ENCODE data around the gene CTNS. TPM values are rescaled to one million over a fixed set of nuclear protein-coding genes. Genes with fewer than 3 reads are reported as not detected.

CTNS gene
- total RNA-seq, 1 donor from 2014 or later = 24.4 TPM

DNA sequence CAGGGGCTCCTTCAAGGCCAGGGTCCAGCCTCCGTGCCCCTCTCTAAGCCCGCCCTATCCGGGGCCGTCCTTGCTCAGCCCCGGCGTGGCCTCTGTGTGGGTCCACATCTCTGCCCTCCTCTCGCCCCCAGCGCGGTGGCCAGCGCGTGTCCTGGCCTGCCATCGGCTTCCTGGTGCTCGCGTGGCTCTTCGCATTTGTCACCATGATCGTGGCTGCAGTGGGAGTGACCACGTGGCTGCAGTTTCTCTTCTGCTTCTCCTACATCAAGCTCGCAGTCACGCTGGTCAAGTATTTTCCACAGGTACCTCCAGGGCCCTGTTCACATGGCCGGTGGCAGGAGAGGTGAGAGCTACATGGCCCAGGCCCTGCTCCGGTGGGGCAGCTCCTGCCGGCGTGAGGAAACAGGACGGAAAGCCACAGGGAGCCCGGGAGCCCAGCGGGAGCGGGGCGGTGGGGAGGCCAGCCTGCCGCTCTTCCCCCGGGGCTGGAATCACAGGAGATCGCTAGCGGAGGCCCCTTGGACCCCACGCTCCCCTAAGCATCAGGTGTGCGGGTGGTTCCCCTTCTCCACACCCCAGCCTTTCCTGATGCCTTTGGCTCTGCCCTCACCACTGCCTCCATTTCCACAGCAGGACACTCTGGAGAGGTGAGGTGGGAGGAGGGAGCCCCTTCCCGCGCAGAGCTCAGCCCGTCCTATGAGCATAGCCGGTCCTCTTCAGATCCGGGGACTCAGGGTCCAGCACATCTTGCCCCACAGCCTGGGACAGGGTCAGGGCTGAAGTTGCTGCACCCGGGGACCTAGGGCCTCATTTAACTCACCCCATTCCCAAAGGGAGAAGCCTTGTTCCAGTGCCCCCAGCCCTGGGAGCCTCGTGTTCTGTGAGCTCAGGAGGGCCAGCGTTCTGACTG lies 21.6 kb downstream of the CTNS start:
- intact Hi-C loops (cut with micrococcal nuclease) = no loop called here

DNA sequence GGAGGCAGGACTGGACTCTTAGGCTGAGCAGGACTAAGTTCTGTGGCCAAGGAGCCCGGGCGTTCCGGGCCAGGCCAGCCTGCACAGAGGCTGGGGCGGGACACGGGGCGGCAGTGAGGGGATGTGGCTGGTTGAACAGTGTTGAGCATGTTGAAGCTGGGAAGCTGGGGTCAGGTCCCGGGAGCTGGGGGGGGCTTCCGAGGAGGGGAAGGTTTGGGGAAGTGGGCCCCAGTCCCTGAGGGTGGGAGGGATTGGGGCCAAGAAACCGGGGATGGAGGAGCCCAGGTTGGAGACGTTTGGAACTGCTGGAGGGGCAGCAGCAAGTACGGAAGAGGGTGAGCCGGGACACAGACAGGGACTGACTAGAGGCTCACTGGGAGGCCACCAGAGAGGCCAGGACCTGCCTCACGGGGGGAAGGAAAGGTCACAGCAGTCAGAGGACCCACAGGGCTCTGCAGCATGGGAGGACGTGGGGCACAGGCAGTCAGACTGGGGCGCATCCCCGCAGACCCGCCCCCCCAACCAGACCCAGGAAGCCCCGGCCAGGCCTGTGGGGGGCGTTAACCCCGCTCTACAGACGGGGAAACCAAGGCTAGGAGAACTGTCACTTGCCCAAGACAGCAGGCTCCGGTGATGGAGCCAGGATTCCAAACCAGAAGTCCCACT lies 22.4 kb downstream of the CTNS start:
- intact Hi-C loops (cut with micrococcal nuclease) = no loop called here

DNA sequence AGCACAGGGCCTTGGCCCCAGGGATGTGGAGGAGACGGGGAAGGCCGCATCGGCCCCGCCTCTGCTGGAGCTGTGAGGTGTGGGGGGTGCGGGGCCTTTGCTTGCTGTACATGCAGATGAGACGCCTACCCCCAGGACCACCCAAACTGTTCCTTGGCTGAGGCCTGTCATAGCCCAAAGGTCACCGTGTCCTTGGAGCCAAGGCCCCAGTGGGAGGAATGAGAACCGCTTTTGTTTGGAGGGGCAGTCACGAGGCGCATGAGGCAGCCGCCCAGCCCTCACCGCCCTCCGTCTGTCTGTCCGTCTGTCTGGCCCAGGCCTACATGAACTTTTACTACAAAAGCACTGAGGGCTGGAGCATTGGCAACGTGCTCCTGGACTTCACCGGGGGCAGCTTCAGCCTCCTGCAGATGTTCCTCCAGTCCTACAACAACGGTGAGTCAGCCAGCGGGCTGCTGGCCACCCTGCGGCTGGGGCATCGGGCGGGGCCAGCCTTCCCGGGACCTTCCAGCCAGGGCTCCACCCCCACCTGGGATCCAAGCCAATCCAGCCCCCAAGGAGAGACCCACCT lies 23.1 kb downstream of the CTNS start:
- intact Hi-C loops (cut with micrococcal nuclease) = no loop called here

DNA sequence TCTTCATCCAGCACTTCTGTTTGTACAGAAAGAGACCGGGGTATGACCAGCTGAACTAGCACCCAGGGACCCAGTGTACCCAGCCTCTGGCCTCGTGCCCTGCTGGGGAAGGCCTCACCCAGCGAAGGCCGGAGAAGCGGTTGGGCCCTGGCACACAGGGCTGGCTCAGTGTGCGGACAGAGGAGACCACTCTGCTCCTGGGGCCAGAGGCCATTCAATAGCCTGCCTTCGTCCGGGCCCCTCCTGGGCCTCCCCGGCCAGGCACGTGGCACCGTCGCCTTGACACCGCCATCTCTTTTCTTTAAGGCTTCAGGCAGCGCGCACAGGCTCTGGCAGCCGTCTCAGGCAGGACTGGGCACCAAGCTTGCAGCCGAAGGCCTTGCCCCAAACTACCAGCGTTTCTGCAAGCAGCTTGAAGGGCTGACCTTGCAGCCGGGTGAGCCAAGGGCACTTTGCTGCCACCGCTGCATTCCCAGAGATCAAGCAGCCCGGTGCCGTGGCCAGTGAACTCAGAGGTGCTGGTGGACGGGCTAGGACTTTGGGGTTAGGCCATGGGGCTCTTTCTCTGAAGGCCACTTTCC lies 23.8 kb downstream of the CTNS start:
- intact Hi-C loops (cut with micrococcal nuclease) = no loop called here

DNA sequence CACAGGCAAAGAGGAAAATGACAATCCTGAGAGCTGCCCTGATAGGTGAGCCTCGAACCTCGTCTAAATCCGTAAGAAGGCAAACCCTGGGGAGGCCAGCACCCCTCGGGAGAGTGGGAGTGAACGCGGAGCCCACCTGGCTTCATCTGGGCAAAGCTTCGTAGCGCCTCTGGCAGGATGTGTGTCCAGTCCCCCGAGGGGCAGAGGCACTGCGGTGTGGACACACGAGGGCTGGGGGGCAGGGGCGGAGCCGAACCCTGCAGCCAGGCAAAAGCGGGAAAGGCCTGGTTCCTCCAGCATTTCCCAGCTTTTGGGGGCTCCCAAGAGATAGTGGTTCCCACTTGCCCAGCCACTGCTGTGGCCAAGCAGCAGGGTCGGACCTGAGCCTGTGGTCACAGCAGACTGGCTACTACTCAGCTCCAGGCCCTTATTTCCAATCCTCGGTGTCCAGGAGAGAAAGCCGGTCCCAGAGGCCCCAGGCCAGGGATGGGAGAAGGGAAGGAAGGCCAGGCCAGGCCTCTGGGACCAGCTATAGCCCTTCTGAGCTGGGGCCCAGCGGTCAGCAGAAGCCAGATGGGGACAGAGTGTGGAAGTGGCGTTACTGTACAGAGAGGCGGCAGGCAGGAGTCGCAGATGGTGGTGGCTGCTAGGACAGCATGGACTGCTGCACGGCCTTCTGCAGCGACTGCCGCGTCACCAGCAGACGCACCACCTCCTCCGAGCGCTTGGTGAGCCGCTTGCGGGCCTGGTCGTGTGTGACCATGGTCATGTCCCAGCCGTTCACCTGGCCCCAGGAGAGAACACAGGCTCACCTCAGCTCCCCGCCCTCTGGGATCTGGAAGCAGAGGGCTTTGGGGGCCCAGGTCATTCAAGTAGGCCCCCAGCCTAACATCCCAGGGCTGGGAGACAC lies 26.8 kb downstream of the CTNS start:
- intact Hi-C loops (cut with micrococcal nuclease) = loop anchor here (1.0 kb wide), 1 partner anchor 23 kb away; no protein-coding TSS in a partner anchor

DNA sequence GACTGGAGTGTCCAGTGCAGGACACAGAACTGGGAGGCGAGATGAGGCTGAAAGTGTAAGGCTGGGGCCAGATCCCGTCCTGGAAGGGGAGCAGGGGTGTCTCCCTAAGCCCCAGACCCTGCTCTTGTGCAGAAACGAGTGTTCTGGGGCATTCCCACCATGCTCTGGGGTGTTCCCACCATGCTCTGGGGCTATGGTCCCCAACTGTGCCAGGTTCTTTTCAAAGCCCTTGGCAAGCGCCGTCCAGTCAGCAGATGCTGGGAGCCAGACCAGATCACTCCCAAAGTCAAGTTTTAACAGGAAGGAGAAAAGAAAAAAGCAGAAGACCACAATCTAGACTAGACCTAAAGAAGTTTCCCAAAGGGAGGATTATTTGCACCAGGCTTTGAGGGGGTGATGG lies 29.3 kb downstream of the CTNS start:
- intact Hi-C loops (cut with micrococcal nuclease) = loop anchor here (5.0 kb wide), 2 partner anchors 46 to 226 kb away; partner anchors contain the start of gene CAMKK1

DNA sequence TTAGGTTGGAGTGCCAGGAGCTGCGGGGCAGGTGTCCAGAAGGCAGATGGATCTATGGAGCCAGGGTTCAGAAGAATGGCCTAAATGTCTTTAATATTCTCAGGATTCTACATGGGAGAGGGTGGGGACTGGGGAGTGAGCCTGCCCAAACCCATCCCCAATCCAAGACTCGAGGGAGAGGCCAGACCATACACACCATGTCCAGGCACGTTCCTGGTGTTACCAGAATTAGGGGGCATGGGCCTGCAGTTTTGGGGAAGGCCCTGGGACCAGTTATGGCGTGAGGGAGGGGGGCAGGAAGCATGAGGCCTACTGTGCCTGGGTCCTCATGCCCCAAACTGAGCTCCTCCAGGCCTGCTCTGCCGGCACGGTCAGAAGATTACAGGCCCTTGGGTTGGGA lies 30.0 kb downstream of the CTNS start:
- intact Hi-C loops (cut with micrococcal nuclease) = loop anchor here (5.0 kb wide), 2 partner anchors 46 to 226 kb away; partner anchors contain the start of gene CAMKK1

DNA sequence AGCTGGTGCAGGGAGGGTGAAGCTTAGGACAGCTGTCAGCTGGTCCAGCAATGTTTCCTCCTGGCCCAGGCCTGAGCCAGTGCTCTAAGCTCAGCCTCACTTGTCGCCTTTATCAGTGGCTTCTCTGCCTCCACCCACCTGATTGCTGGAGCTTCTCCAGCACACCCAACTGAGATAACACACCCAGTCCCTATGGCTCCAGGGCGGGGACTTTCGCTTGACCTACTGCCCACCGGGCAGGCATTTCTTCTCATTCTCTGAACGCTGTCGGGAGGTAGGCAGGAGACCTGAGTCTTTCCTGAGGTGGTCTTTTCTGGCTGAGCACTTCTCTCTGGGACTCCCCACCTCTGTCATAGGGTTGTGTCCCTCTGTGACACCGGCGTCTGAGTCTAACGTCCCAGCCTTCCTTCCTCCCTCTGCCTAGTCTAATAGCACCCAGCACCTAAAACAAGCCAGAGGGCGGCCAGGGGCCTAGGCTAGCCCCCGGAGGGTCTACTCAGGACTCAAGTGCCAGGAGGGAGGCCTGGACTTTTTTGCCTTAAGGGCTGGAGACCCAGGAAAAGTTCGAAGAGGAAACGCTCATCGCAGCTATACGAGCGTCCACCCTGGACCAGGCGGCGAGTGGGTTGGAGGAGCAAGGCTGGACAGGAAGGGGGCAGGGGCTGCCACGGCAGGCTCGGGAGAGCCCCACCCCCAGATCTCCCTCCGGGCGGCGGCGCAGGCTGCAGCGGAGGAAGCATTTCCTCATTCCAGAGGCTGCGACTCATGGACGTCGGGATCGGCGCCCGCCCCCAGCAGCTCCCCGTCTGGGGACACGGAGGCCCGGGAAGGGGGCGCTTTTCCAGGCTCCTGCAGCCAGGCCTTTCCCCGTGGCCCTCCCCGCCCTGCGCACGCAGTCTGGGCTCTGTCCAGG lies 31.1 kb downstream of the CTNS start:
- intact Hi-C loops (cut with micrococcal nuclease) = loop anchor here (1.0 to 5.0 kb wide), 4 partner anchors 31 to 225 kb away; partner anchors contain the start of genes CAMKK1, CTNS, HASPIN and SHPK

DNA sequence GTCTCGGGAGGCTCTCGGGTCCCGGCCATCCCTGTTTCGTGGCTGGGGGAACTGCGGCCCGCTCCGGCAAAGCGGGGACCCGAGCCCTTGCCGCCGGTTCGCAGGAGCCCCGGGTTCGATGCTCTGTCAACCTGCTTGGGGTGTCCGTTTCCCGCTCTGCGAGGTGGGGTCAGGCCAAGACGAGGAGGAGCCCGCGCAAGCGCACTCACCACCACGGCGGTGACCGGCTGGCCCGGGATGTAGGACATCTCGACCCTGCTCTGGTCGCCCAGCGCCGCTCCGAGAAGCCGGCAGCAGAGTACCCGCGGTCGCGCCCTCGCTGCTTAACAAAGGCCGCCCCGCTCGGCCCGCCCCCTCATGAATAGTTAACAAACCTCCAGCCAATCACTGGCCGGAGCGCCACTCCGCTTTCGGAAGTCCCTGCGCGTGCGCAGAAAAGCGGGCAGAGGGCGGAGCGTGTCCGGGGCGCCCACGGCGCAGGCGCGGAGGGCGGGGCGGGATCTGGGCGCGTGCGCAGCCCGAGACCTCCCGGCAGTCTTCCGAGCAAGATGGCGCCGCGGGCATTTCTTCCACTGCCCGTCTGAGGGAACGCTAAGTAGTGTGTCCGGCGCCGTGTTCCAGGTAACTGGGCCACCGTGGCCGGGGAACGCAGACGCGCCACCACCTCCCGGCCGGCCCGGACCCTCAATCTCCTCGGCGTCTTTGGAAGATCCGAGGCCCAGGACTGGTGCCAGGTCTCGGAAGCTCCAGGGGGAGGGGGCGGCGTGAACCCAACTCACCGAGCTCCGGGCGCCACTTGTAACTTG lies 31.9 kb downstream of the CTNS start, which contains the start of the genes EMC6 and TAX1BP3:
TSS of gene EMC6 (plus strand) at position 534 of the 806 bp plus-strand sequence. CDS start 335 bp downstream, outside the sequence.
TSS of gene TAX1BP3 (minus strand) at position 300 of the 806 bp plus-strand sequence. CDS start at position 248, 52 bp downstream.
- intact Hi-C loops (cut with micrococcal nuclease) = loop anchor here (1.0 to 5.0 kb wide), 4 partner anchors 32 to 224 kb away; partner anchors contain the start of genes CAMKK1, CTNS, HASPIN and SHPK

DNA sequence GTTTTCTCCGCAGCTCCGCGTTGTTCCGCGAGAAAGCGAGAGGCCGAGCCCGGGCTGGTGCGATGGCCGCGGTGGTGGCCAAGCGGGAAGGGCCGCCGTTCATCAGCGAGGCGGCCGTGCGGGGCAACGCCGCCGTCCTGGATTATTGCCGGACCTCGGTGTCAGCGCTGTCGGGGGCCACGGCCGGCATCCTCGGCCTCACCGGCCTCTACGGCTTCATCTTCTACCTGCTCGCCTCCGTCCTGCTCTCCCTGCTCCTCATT lies 32.5 kb downstream of the CTNS start:
- intact Hi-C loops (cut with micrococcal nuclease) = loop anchor here (5.0 kb wide), 2 partner anchors 43 to 223 kb away; partner anchors contain the start of gene CAMKK1

DNA sequence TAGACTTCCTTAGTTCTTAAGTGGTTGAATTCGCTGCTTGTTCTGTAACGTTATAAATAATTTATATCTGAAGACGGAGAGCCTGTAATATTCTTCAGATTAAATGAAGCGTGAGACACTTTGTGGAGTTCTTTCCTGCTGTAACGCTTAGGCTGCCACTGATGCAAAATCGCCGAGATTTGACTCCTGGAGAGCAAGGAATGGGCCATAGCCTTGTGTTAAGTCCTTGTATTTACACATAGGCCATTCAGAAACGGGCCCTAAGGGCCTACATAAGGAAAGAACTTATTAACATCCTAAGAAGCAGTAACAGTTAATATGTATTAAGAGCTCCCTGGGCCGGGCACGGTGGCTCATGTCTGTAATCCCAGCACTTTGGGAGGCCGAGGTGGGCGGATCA lies 33.0 kb downstream of the CTNS start:
- intact Hi-C loops (cut with micrococcal nuclease) = loop anchor here (5.0 kb wide), 2 partner anchors 43 to 223 kb away; partner anchors contain the start of gene CAMKK1

DNA sequence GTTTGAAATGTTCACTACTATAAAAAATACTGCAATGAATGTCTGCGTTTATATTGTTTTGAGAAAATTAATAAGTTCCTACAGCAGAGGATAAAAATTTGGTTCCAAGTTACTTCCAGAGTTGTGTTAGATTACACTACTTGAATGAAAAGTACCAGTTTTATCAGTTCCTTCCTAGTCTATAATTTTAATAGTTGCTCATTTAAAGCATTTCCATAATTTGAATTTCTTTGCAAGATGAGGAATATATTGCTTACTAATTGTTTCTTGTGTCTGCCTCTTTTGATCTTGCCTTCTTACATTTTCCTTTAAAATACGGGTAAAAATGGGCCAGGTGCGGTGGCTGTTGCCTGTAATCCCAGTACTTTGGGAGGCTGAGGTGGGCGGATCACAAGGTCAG lies 36.0 kb downstream of the CTNS start:
- intact Hi-C loops (cut with micrococcal nuclease) = no loop called here

DNA sequence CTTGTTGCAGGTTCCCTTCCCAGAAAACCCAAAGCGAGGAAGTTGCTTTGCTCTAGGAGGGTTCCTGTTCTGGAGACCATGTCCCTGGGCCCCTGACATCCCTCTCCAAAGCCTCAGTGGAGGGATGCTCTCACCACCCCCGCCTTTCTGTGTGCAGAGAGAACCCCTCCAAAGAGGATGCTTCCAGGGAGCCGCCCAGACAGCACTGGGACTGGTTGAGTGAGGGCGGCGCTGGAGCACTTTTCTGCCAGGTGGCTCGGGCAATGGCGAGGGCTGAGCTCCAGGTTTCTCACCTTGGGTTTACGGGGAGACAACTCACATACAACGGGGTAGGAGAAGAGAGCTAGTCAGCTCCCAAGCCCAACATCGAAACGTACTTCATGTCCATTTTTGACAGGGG lies 39.3 kb downstream of the CTNS start:
- intact Hi-C loops (cut with micrococcal nuclease) = no loop called here

DNA sequence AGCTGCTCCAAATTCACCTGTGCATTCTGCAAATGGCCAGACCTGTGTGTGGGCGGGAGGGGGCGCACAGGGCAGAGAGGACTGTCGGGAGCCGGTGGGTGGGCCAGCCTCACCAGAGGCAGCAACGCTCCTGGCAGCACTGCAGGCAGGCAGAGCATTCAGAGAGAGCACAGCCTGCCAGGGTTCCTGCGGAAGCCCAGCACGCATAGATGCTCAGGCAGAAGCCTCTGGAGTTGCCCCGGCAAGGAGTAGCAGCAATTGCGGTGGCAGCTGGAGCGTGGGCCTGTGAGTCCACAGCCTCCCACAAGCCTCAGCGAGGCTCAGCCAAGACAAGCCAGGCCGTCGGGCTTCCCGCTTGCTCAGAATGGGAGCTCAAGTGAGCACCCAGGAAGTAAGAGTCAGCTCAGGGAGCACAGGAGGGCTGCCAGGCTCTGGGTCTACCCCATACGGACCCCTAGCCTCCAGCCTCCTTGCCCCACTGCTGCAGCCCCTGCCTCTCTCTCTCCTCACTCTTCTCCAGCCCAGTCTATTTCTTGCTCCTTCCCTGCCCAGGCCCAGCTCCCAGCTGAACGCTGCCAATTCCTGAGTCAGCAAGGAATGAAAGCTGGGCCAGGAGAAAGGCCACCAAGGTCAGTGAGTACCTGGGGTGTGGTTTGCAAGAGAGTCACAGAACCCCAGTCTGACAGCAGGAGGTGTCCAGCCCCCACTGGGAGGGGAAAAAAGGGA lies 41.7 kb downstream of the CTNS start:
- intact Hi-C loops (cut with micrococcal nuclease) = no loop called here

DNA sequence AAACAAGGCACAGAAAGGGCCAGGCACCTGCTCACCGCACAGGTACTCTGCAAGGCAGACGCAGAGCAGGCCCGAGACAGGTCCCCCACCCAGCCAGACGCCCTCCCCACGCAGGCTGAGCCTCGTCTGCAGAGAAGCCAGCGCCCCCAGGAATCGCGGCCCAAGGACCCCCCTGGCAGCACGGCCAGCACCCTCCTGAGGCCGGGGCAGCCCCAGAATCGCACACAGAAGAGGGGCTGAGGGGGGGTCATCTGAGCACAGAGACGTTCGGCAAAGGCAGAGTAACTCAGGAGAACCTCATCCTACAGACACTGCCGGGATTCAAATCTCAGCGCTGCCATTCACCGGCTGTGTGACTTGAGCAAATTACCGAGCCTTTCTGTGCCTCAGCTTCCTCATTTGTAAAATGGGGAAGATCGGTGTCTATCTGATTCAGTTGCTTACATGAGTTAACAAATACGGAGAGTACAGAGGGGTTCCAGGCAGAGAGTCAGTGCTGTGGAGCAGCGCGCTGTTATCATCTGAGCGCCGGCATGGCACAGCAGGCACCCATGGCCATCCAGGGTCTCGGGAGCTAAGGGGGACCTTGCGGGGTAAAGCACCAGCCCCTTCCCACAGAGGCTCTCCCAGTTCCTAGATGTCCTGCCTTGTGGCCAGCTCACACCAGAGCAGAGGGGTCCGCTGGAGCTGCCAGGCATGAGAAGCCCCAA lies 42.4 kb downstream of the CTNS start:
- intact Hi-C loops (cut with micrococcal nuclease) = no loop called here

DNA sequence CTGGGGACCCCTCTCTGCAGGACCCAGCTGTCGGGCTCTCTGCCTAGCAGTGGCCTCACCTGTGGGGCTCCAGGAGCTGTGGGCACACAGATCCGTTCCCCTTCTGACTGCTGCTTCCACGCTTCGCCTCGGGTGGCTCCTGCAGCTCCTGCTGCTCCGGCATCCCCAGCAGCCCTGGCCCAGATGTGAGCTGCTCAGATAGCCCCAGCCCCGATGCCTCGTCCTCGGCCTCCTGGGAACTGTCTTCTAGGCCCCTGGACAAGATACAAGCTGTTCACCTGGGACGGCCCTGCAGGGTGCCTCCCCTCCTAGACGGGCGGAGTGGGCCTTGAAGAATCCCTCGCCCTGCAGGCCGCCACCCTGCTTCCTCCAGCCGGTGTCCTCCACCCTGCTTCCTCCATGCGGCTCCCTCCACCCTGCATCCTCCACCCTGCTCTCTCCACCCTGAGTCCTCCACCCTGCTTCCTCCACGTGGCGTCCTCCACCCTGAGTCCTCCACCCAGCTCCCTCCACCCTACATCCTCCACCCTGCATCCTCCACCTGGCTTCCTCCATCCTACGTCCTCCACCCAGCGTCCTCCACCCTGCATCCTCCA lies 43.1 kb downstream of the CTNS start:
- intact Hi-C loops (cut with micrococcal nuclease) = no loop called here

DNA sequence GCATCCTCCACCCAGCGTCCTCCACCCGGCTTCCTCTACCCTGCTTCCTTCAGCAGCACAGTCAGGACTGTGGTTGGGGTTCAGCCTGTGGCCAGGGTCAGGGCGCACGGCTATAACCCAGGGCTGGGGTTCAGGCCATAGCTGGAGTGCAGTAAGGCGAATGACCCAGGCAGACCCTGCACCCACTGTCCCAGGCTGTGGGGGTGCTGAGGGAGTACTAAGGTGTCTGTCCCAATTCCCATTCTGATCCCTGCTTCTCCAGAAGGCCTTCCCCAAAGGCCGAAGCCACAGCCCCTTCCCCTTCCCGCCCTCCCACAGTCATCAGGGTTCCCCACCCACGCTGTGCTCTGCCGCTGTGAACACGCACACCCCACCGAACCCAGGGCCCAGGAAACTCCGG lies 44.5 kb downstream of the CTNS start:
- intact Hi-C loops (cut with micrococcal nuclease) = no loop called here
